Measurements from ENCODE around the gene ARPC5.

- TF ChIP-seq POLR2A (IDR thresholded peaks at IDR 0.05) (no peak), CTCF (IDR thresholded peaks at IDR 0.05) (peak in 2 of 3 donors; percentile 18 to 59)
Observed at GRCh38 chr1:183685112-183685713, 49.6 kb upstream of the ARPC5 start.
